Endothelial cell of umbilical vein (primary cell): ENCODE measurements around the gene DBNL. TPM values are rescaled to one million over a fixed set of nuclear protein-coding genes. Genes with fewer than 3 reads are reported as not detected.

Experiments
- BruUV-seq: library from RNA; stranded (reverse); fragments of 400-500 nt; replicated peaks from 2 replicates; lab custom pipeline; 2021; lab: Mats Ljungman, UMichigan
- CTCF ChIA-PET: fragments of 300-600, 350-600 bp; sonication (Branson Sonifier 250); formaldehyde crosslinking; loops from one replicate; lab custom pipeline; 2021; ENCODE audit warnings: antibody characterized with exemption, inconsistent platforms; lab: Charles Lee
- POLR2A ChIA-PET: fragments of 300-600, 350-600 bp; sonication (Branson Sonifier 250); formaldehyde crosslinking; loops from one replicate; lab custom pipeline; 2021; ENCODE audit warnings: antibody characterized with exemption, inconsistent platforms; lab: Charles Lee
- DNase-seq: peaks from one replicate; pipeline ENCODE4 v3.0.0-alpha.2; 2011; ENCODE audit warnings: low read depth, low spot score
- FAIRE-seq: peaks from 2 replicates; lab custom pipeline; 2011; peaks lifted over from hg19 to GRCh38; lab: Jason Lieb, UNC
- H2AFZ ChIP-seq: 2 replicates; pipeline ENCODE4 v1.6.0; 2012; ENCODE audit warnings: low read depth, low read length, control low read depth, inconsistent platforms
- H3K27ac ChIP-seq: 2 replicates; pipeline ENCODE4 v1.5.1; 2011; ENCODE audit warnings: low read depth, mild to moderate bottlenecking, control low read depth, low read length, moderate library complexity; ENCODE audit not compliant: insufficient read depth
- H3K27me3 ChIP-seq, 2 experiments: 2 replicates each; pipeline versions ENCODE4 v1.6.0 to v1.6.1; 2011; ENCODE audit warnings: low read length in 2 of 2, mixed read lengths in 1 of 2; ENCODE audit not compliant: control insufficient read depth in 2 of 2, insufficient read depth in 2 of 2
- H3K36me3 ChIP-seq, 2 experiments: 2 replicates in 1 of 2; 3 replicates in 1 of 2; pipeline ENCODE4 v1.5.1; 2011; ENCODE audit warnings: low read length in 2 of 2, mild to moderate bottlenecking in 1 of 2, moderate library complexity in 1 of 2; ENCODE audit not compliant: control insufficient read depth in 2 of 2, insufficient read depth in 2 of 2; ENCODE audit errors: extremely low read depth in 1 of 2
- H3K4me1 ChIP-seq: 3 replicates; pipeline ENCODE4 v1.5.1; 2011; ENCODE audit warnings: mild to moderate bottlenecking, low read length; ENCODE audit not compliant: control insufficient read depth, insufficient read depth; ENCODE audit errors: extremely low read depth
- H3K4me2 ChIP-seq: 2 replicates; pipeline ENCODE4 v1.6.1; 2011; ENCODE audit warnings: low read length, control low read depth, mixed read lengths; ENCODE audit not compliant: insufficient read depth
- H3K4me3 ChIP-seq, 3 experiments: fragments of 200-600 bp in 1 of 3; sonication (generic), shearing (Covaris generic) in 1 of 3; replicated peaks in 1 of 3; 2 replicates each; pipeline ENCODE4 v1.5.1; 2011 to 2016; ENCODE audit warnings: control low read depth in 3 of 3, low read length in 3 of 3, mild to moderate bottlenecking in 2 of 3, inconsistent platforms in 1 of 3, low read depth in 1 of 3, moderate library complexity in 1 of 3; ENCODE audit not compliant: insufficient read depth in 1 of 3
- H3K79me2 ChIP-seq: 2 replicates; pipeline ENCODE4 v1.6.0; 2012; ENCODE audit warnings: low read length, inconsistent platforms; ENCODE audit not compliant: control insufficient read depth, insufficient read depth
- H3K9ac ChIP-seq: replicated peaks from 2 replicates; pipeline ENCODE3; 2011; ENCODE audit warnings: low read length, control low read depth; ENCODE audit not compliant: insufficient read depth; ENCODE audit errors: extremely low read depth
- H3K9me1 ChIP-seq: replicated peaks from 3 replicates; pipeline ENCODE4 v1.6.0; 2011; ENCODE audit warnings: mild to moderate bottlenecking, low read length; ENCODE audit not compliant: control insufficient read depth, insufficient read depth; ENCODE audit errors: extremely low read depth
- H3K9me3 ChIP-seq: replicated peaks from 2 replicates; pipeline ENCODE4 v1.5.1; 2012; ENCODE audit warnings: low read length, inconsistent platforms; ENCODE audit not compliant: control insufficient read depth, insufficient read depth
- H4K20me1 ChIP-seq: replicated peaks from 2 replicates; pipeline ENCODE3; 2011; ENCODE audit warnings: mild to moderate bottlenecking, low read length; ENCODE audit not compliant: control insufficient read depth, insufficient read depth; ENCODE audit errors: extremely low read depth
- CTCF ChIP-seq, 2 donors: IDR thresholded peaks; 1 replicate in 1 of 2; 2 replicates in 1 of 2; pipeline ENCODE4 v1.5.1; 2011; ENCODE audit warnings: low read length in 2 of 2, mild to moderate bottlenecking in 2 of 2, moderate library complexity in 2 of 2, control low read depth in 1 of 2, inconsistent platforms in 1 of 2, low read depth in 1 of 2; ENCODE audit not compliant: insufficient read depth in 1 of 2; ENCODE audit errors: extremely low read depth in 1 of 2
- EZH2 ChIP-seq: IDR thresholded peaks from 2 replicates; pipeline ENCODE4 v1.6.1; 2012; ENCODE audit warnings: borderline replicate concordance, low read depth, mild to moderate bottlenecking, moderate library complexity, low read length, inconsistent platforms; ENCODE audit not compliant: severe bottlenecking
- FOS ChIP-seq: IDR thresholded peaks from 2 replicates; pipeline ENCODE4 v1.6.1; 2011; ENCODE audit warnings: mild to moderate bottlenecking, low read length, moderate library complexity, borderline replicate concordance; ENCODE audit not compliant: insufficient read depth
- GATA2 ChIP-seq: IDR thresholded peaks from 2 replicates; pipeline ENCODE4 v1.7.0; 2011; ENCODE audit warnings: low read depth, mild to moderate bottlenecking, moderate library complexity, mixed read lengths, low read length; ENCODE audit not compliant: insufficient read length, insufficient read depth
- JUN ChIP-seq: IDR thresholded peaks from 2 replicates; pipeline ENCODE4 v1.6.1; 2011; ENCODE audit warnings: borderline replicate concordance, low read depth; ENCODE audit not compliant: insufficient read length, insufficient read depth
- MAX ChIP-seq: IDR thresholded peaks from 2 replicates; pipeline ENCODE4 v1.6.1; 2011; ENCODE audit not compliant: insufficient read depth, insufficient read length
- MYC ChIP-seq: IDR thresholded peaks from one replicate; pipeline ENCODE4 v1.6.1; 2011; ENCODE audit warnings: mild to moderate bottlenecking, low read depth, low read length
- POLR2A ChIP-seq: IDR thresholded peaks from 2 replicates; pipeline ENCODE4 v1.6.1; 2012; ENCODE audit warnings: low read depth, mild to moderate bottlenecking, control low read depth, low read length
- dilution Hi-C: fragments of 300-500 bp; cut with MboI; formaldehyde crosslinking; loops from one replicate; pipeline ENCODE4 v1.15.0; 2019; ENCODE audit warnings: low sequenced_read_pairs; ENCODE audit not compliant: extremely low pct_ligation_motif_present
- intact Hi-C: fragments of 100-400 bp; cut with micrococcal nuclease; formaldehyde crosslinking; loops from one replicate; pipeline ENCODE4 v1.10.0; 2022
- polyA plus RNA-seq, 4 experiments: library from polyadenylated mRNA; depleted of rRNA in 3 of 4; stranded (reverse) in 3 of 4; unstranded in 1 of 4; fragments of >200 nt; gene quantifications; 2 replicates each; pipeline versions ENCODE4 v1.2.1 to v1.2.3, GENCODE V29; 2011 to 2012; ENCODE audit warnings: missing spikeins in 1 of 4
- total RNA-seq: library from RNA; stranded (reverse); gene quantifications from 2 replicates; pipeline ENCODE4 v1.2.3, GENCODE V29; 2021

DBNL gene
- total and polyA plus RNA-seq, 2 donors (not counting 3 experiments of a cell fraction or from before 2014, with no cell fraction given) = 94.0 to 123 TPM

- no peak overlapping the region for H3K9ac ChIP-seq
- dilution Hi-C loops (no loop called here), intact Hi-C loops (no loop called here)
- H3K4me3 ChIP-seq = no peak overlapping the region
- H3K27me3 ChIP-seq = no peaks in the 10 kb centered on the region
- no peaks in the 10 kb centered on the region for H4K20me1 ChIP-seq
- H3K4me1 ChIP-seq = peaks cover 8% of the 10 kb centered on the region
- no peak overlapping the region for H2AFZ ChIP-seq
- H3K4me2 ChIP-seq = no peak overlapping the region
- POLR2A ChIA-PET = no interaction called here
- H3K79me2 ChIP-seq = peaks cover 38% of the 10 kb centered on the region
- no peak overlapping the region for H3K27ac ChIP-seq
- DNase-seq = no peak
- no TSS peak for BruUV-seq
- H3K9me1 ChIP-seq = no peaks in the 10 kb centered on the region
- no peak for FAIRE-seq
- H3K36me3 ChIP-seq = peaks cover 2 to 29% of the 10 kb centered on the region in 2 experiments
- CTCF ChIA-PET = interaction anchor here (1.6 kb wide), 1 partner anchor 16 kb away, joined by 3 read pairs; no protein-coding TSS in a partner anchor
- no peak for TF ChIP-seq MAX
- no peak for TF ChIP-seq EZH2
- TF ChIP-seq JUN = no peak
- TF ChIP-seq POLR2A = no peak
- no peak for TF ChIP-seq FOS
- TF ChIP-seq CTCF (IDR thresholded peaks at IDR 0.05; ENCODE audit: extremely low read depth in 1 of 2, insufficient read depth in 1 of 2, low read depth in 1 of 2, low read length in 2 of 2) = no peak
- TF ChIP-seq MYC = no peak
- TF ChIP-seq GATA2 = no peak
- no peaks in the 10 kb centered on the region for H3K9me3 ChIP-seq
Observed at GRCh38 chr7:44050121-44050914, 5.8 kb downstream of the DBNL start.
